ENCODE results near the gene GATAD1. TPM values are rescaled to one million over a fixed set of nuclear protein-coding genes. Genes with fewer than 3 reads are reported as not detected.

GATAD1 gene
- polyA plus RNA-seq, 3 donors: 6.6 to 34.1 (median 7.6) TPM

DNA sequence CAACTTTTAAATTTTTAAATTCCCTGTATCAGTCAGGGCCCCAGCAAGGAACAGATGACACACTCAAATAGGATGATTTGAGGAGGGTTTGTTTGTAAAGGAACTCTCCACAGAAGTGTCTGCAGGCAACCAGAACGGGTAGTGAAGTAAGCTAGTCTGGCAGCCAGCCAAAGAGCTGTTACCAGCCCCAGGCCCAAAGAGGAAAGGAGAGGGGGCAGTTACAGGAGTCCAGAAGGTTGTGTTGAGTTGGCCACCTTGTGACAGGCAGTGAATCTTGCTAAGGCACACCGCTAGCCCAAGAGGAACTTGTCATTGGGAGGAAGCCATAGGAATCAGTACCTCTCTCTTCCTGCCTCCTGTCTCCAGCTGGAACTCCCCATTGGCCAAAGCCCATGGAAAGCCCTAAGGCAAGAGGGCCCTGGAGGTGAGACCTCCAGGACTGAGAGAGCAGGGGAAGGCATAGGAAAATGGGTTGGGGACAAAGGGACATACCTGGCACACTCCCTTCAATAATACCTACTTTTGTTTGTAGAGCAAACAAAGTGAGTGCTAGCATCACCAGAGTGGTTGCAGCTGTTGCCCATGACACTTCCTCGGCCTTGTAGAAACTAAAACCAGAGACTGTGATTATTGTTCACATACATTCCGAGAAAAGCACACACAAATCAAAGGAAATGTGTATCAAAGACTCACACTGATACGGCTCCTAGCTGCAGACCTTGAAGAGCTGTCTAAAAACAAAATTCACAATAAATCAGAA, 25.4 kb upstream of the GATAD1 start:
- 46% methylated on average over 4 of the region's 5 CpGs for WGBS (ENCODE audit: insufficient coverage)
- DNase-seq: peak in 2 of 3 donors; percentile 10 to 16
- Histone ChIP-seq H4K20me1 (ENCODE audit: insufficient read depth, low read length) (no peaks in the 10 kb centered on the region), H3K27me3 (ENCODE audit: control insufficient read depth in 2 of 2, insufficient read depth in 2 of 2, low read length in 2 of 2) (no peaks in the 10 kb centered on the region), H3K79me2 (ENCODE audit: insufficient read depth, low read length) (no peaks in the 10 kb centered on the region), H3K4me1 (ENCODE audit: control insufficient read depth in 1 of 2, insufficient read depth in 2 of 2, low read length in 2 of 2) (peaks cover 18 to 32% of the 10 kb centered on the region in 2 donors), H3K9ac (ENCODE audit: insufficient read depth, low read length, poor library complexity, severe bottlenecking) (no peak overlapping the region), H3K27ac (ENCODE audit: low read depth in 1 of 2, low read length in 2 of 2) (no peak overlapping the region), H3K4me3 (replicated peaks in 1 of 3; ENCODE audit: low read depth in 2 of 3, low read length in 3 of 3) (no peak overlapping the region), H2AFZ (ENCODE audit: insufficient read depth, low read depth, low read length, poor library complexity, severe bottlenecking) (peak overlapping the region; percentile 55), H3K4me2 (replicated peaks; ENCODE audit: extremely low read depth, low read length, poor library complexity, severe bottlenecking) (no peak overlapping the region), H3K9me3 (replicated peaks in 1 of 2; ENCODE audit: control insufficient read depth in 1 of 2, insufficient read depth in 1 of 2, low read length in 2 of 2) (no peaks in the 10 kb centered on the region), H3K36me3 (replicated peaks in 1 of 2; ENCODE audit: control insufficient read depth in 1 of 2, insufficient read depth in 2 of 2, low read length in 2 of 2) (no peaks in the 10 kb centered on the region)
- Mint-ChIP-seq H3K4me1 (peaks cover 32% of the 10 kb centered on the region), H3K4me3 (no peak overlapping the region), H3K27me3 (ENCODE audit: low read depth in 3 of 3) (peaks cover 2 to 6% (median 5%) of the 10 kb centered on the region in 3 donors), H3K9me3 (peaks cover 0 to 2% (median 0%) of the 10 kb centered on the region in 7 donors), H3K27ac (no peak overlapping the region), H3K36me3 (no peaks in the 10 kb centered on the region)
- intact Hi-C loops (cut with micrococcal nuclease): no loop called here
- TF ChIP-seq, protein P1, sequence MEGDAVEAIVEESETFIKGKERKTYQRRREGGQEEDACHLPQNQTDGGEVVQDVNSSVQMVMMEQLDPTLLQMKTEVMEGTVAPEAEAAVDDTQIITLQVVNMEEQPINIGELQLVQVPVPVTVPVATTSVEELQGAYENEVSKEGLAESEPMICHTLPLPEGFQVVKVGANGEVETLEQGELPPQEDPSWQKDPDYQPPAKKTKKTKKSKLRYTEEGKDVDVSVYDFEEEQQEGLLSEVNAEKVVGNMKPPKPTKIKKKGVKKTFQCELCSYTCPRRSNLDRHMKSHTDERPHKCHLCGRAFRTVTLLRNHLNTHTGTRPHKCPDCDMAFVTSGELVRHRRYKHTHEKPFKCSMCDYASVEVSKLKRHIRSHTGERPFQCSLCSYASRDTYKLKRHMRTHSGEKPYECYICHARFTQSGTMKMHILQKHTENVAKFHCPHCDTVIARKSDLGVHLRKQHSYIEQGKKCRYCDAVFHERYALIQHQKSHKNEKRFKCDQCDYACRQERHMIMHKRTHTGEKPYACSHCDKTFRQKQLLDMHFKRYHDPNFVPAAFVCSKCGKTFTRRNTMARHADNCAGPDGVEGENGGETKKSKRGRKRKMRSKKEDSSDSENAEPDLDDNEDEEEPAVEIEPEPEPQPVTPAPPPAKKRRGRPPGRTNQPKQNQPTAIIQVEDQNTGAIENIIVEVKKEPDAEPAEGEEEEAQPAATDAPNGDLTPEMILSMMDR (IDR thresholded peaks at IDR 0.05): no peak

DNA sequence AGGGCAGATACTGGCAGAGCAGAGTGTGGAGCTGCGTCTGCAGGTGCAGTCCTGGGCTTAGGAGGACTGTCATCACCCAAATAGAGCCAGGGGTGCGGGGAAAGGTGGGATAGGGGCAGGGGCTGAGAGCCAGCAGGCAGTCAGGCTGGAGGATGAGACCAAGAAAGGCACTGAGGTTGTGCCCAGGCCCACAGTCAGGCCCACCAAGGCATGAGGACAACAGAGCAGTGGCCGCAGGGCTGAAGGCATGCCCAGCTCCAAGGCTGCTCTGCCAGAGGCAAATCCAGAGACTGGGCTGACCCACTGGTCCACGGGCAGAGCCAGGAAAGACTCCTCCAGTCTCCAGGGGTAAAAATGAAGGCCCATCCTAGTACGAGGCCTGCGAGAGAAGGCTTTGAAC, 24.4 kb upstream of the GATAD1 start:
- Histone ChIP-seq H2AFZ (ENCODE audit: insufficient read depth, low read depth, low read length, poor library complexity, severe bottlenecking) (peak overlapping the region; percentile 94), H3K4me3 (replicated peaks in 1 of 3; ENCODE audit: low read depth in 2 of 3, low read length in 3 of 3) (no peak overlapping the region), H4K20me1 (ENCODE audit: insufficient read depth, low read length) (no peaks in the 10 kb centered on the region), H3K27ac (ENCODE audit: low read depth in 1 of 2, low read length in 2 of 2) (no peak overlapping the region), H3K27me3 (ENCODE audit: control insufficient read depth in 2 of 2, insufficient read depth in 2 of 2, low read length in 2 of 2) (no peaks in the 10 kb centered on the region), H3K4me2 (replicated peaks; ENCODE audit: extremely low read depth, low read length, poor library complexity, severe bottlenecking) (no peak overlapping the region), H3K9me3 (replicated peaks in 1 of 2; ENCODE audit: control insufficient read depth in 1 of 2, insufficient read depth in 1 of 2, low read length in 2 of 2) (no peaks in the 10 kb centered on the region), H3K4me1 (ENCODE audit: control insufficient read depth in 1 of 2, insufficient read depth in 2 of 2, low read length in 2 of 2) (peaks cover 18 to 32% of the 10 kb centered on the region in 2 donors), H3K79me2 (ENCODE audit: insufficient read depth, low read length) (no peaks in the 10 kb centered on the region), H3K9ac (ENCODE audit: insufficient read depth, low read length, poor library complexity, severe bottlenecking) (no peak overlapping the region), H3K36me3 (replicated peaks in 1 of 2; ENCODE audit: control insufficient read depth in 1 of 2, insufficient read depth in 2 of 2, low read length in 2 of 2) (no peaks in the 10 kb centered on the region)
- intact Hi-C loops (cut with micrococcal nuclease): no loop called here
- TF ChIP-seq, protein P1 (IDR thresholded peaks at IDR 0.05): no peak
- Mint-ChIP-seq H3K36me3 (no peaks in the 10 kb centered on the region), H3K4me1 (peaks cover 32% of the 10 kb centered on the region), H3K4me3 (no peak overlapping the region), H3K27me3 (ENCODE audit: low read depth in 3 of 3) (peaks cover 2 to 7% (median 5%) of the 10 kb centered on the region in 3 donors), H3K9me3 (peaks cover 0 to 2% (median 0%) of the 10 kb centered on the region in 7 donors), H3K27ac (peak overlapping the region in 1 of 7 donors; percentile 8)
- no peak for DNase-seq
- WGBS (ENCODE audit: insufficient coverage): 93% methylated on average over 6 of the region's 6 CpGs
